GM10248 (cell line): Measurements from ENCODE around the gene SMARCA4.
"Not testable (repeated sequence)": the region's sequence is repeated elsewhere in the genome, so short reads cannot be mapped to it uniquely, and the experiment has no call there.

Experiments
- CTCF ChIA-PET: fragments of 300-600 bp; sonication (Branson Sonifier 250); formaldehyde crosslinking; extraction: SDS; loops from one replicate; lab custom pipeline; 2021; ENCODE audit warnings: antibody characterized with exemption; lab: Yijun Ruan, JAX
- POLR2A ChIA-PET: fragments of 350-650 bp; sonication (Branson Sonifier 250); formaldehyde crosslinking; extraction: SDS; loops from one replicate; lab custom pipeline; 2020; ENCODE audit warnings: antibody characterized with exemption; lab: Yijun Ruan, JAX
- DNase-seq: peaks from one replicate; pipeline ENCODE4 v3.0.0; 2012; ENCODE audit errors: extremely low spot score
- CTCF ChIP-seq: IDR thresholded peaks from 2 replicates; pipeline ENCODE4 v1.5.1; 2012; ENCODE audit warnings: mild to moderate bottlenecking, low read depth; ENCODE audit errors: extremely low read depth, missing control alignments, control extremely low read depth

The SMARCA4 gene

GRCh38 chr19:11073568-11073967 lies 112.7 kb downstream of the SMARCA4 start:
- no peak for TF ChIP-seq CTCF
- DNase-seq = no peak
- POLR2A ChIA-PET = no interaction called here
- CTCF ChIA-PET = no interaction called here

GRCh38 chr19:11076792-11077191 lies 116.0 kb downstream of the SMARCA4 start:
- POLR2A ChIA-PET, DNase-seq, CTCF ChIA-PET: not testable (repeated sequence)

- TF ChIP-seq CTCF = no peak
- no peak for DNase-seq
- ChIA-PET POLR2A (no interaction called here), CTCF (interaction anchor here (1.5 kb wide), 1 partner anchor 43 kb away, joined by 4 read pairs; no protein-coding TSS in a partner anchor)
Observed at GRCh38 chr19:11078893-11079292, 118.1 kb downstream of the SMARCA4 start.

GRCh38 chr19:11079999-11080398 lies 119.2 kb downstream of the SMARCA4 start:
- TF ChIP-seq CTCF = no peak
- no peak for DNase-seq
- POLR2A ChIA-PET = no interaction called here
- CTCF ChIA-PET = interaction anchor here (1.5 to 1.6 kb wide), 2 partner anchors 44 to 138 kb away, joined by 4 read pairs; no protein-coding TSS in a partner anchor

- ChIA-PET POLR2A (no interaction called here), CTCF (interaction anchor here (1.0 to 2.1 kb wide), 3 partner anchors 43 to 151 kb away, joined by 3 to 9 read pairs (median 3); no protein-coding TSS in a partner anchor)
- DNase-seq = no peak
- TF ChIP-seq CTCF = no peak
Observed at GRCh38 chr19:11087870-11088505, 127.2 kb downstream of the SMARCA4 start.

- CTCF ChIA-PET = interaction anchor here (1.0 to 6.8 kb wide), 5 partner anchors 36 to 152 kb away, joined by 3 to 31 read pairs (median 3); no protein-coding TSS in a partner anchor
- POLR2A ChIA-PET = interaction anchor here (0.5 kb wide), 1 partner anchor 1254 kb away, joined by 5 read pairs; the partner anchor contains the start of gene PIN1
- TF ChIP-seq CTCF = no peak
- DNase-seq = no peak
Observed at GRCh38 chr19:11088506-11089253, 127.8 kb downstream of the SMARCA4 start.
